Measurements from ENCODE around the gene MXD4.
"Not testable (repeated sequence)": the region's sequence is repeated elsewhere in the genome, so short reads cannot be mapped to it uniquely, and the experiment has no call there.

GRCh38 chr4:2202789-2203188 is 59.1 kb downstream of the MXD4 start:
- not testable (repeated sequence) for TF ChIP-seq CTCF (conservative IDR thresholded peaks at IDR 0.05; ENCODE audit: low read depth, low read length); EZH2 (IDR thresholded peaks at IDR 0.05; ENCODE audit: low read length, unreplicated experiment); EZH2phosphoT487 (IDR thresholded peaks at IDR 0.05; ENCODE audit: borderline replicate concordance, low read length)
